SK-N-SH (cell line): ENCODE data around the gene ZNF578. TPM values are rescaled to one million over a fixed set of nuclear protein-coding genes. Genes with fewer than 3 reads are reported as not detected.
A peak's percentile ranks its signal among the peaks of the same experiment; 100 is the strongest.

Experiments used
- CTCF ChIA-PET: fragments of 300-600, 350-600 bp; formaldehyde crosslinking; extraction: SDS; loops from one replicate; lab custom pipeline; 2021; lab: Yijun Ruan, JAX
- POLR2A ChIA-PET: fragments of 350-600 bp; sonication (Branson Sonifier 250); formaldehyde crosslinking; extraction: SDS; loops from one replicate; lab custom pipeline; 2020; ENCODE audit warnings: antibody characterized with exemption, inconsistent platforms; lab: Yijun Ruan, JAX
- DNase-seq: peaks from one replicate; pipeline ENCODE4 v3.0.0; 2012
- H2AFZ ChIP-seq: fragments of 200-600 bp; sonication (generic); 2 replicates; pipeline ENCODE4 v1.8.1; 2016; ENCODE audit warnings: antibody characterized with exemption, mild to moderate bottlenecking, low read depth
- H3F3A ChIP-seq: fragments of 200-600 bp; sonication (generic); replicated peaks from 2 replicates; pipeline ENCODE3; 2016; ENCODE audit warnings: antibody characterized with exemption, mild to moderate bottlenecking; ENCODE audit not compliant: insufficient read depth
- H3K27ac ChIP-seq, 2 experiments: fragments of 200-500 bp in 1 of 2; fragments of 200-600 bp in 1 of 2; sonication (Bioruptor generic) in 1 of 2; sonication (generic), shearing (Covaris generic) in 1 of 2; 2 replicates each; pipeline versions ENCODE4 v1.5.1 to v1.6.1; 2014 to 2016; ENCODE audit warnings: low read depth in 2 of 2, inconsistent platforms in 1 of 2, low read length in 1 of 2, mild to moderate bottlenecking in 1 of 2, mixed read lengths in 1 of 2
- H3K27me3 ChIP-seq: fragments of 200-600 bp; sonication (generic), shearing (Covaris generic); 2 replicates; pipeline ENCODE4 v1.6.1; 2016; ENCODE audit warnings: mixed run types; ENCODE audit not compliant: insufficient read depth
- H3K36me3 ChIP-seq, 2 experiments: fragments of 200-500 bp in 1 of 2; fragments of 200-600 bp in 1 of 2; sonication (Bioruptor generic) in 1 of 2; sonication (generic) in 1 of 2; replicated peaks in 1 of 2; 2 replicates each; pipeline versions ENCODE3 to v1.5.1; 2014 to 2016; ENCODE audit warnings: low read length in 1 of 2, mild to moderate bottlenecking in 1 of 2; ENCODE audit not compliant: insufficient read depth in 2 of 2, control insufficient read depth in 1 of 2
- H3K4me1 ChIP-seq, 2 experiments: fragments of 200-500 bp in 1 of 2; fragments of 200-600 bp in 1 of 2; sonication (Bioruptor generic) in 1 of 2; sonication (generic), shearing (Covaris generic) in 1 of 2; 2 replicates each; pipeline versions ENCODE4 v1.5.1 to v1.6.1; 2014 to 2016; ENCODE audit warnings: low read depth in 1 of 2, low read length in 1 of 2, mixed run types in 1 of 2; ENCODE audit not compliant: insufficient read depth in 2 of 2, control insufficient read depth in 1 of 2
- H3K4me2 ChIP-seq: fragments of 200-600 bp; sonication (generic), shearing (Covaris generic); 2 replicates; pipeline ENCODE4 v1.6.1; 2017; ENCODE audit warnings: mixed run types
- H3K4me3 ChIP-seq, 2 experiments: fragments of 200-500 bp in 1 of 2; fragments of 200-600 bp in 1 of 2; sonication (Bioruptor generic) in 1 of 2; sonication (generic), shearing (Covaris generic) in 1 of 2; 2 replicates each; pipeline versions ENCODE4 v1.5.1 to v1.8.1; 2014 to 2016; ENCODE audit warnings: low read depth in 2 of 2, inconsistent platforms in 1 of 2, low read length in 1 of 2, mild to moderate bottlenecking in 1 of 2, mixed read lengths in 1 of 2, moderate library complexity in 1 of 2
- H3K79me2 ChIP-seq: fragments of 200-600 bp; sonication (generic); 2 replicates; pipeline ENCODE4 v1.8.1; 2017; ENCODE audit warnings: mild to moderate bottlenecking; ENCODE audit not compliant: insufficient read depth
- H3K9ac ChIP-seq: fragments of 200-600 bp; sonication (generic); 2 replicates; pipeline ENCODE4 v1.6.1; 2017; ENCODE audit warnings: mixed run types
- H3K9me2 ChIP-seq: fragments of 200-600 bp; sonication (generic); 2 replicates; pipeline ENCODE4 v1.6.1; 2017; ENCODE audit warnings: mixed run types
- H3K9me3 ChIP-seq: fragments of 200-600 bp; sonication (generic); 2 replicates; pipeline ENCODE4 v1.6.1; 2017; ENCODE audit warnings: mixed run types, mild to moderate bottlenecking, moderate library complexity
- H4K20me1 ChIP-seq: fragments of 200-600 bp; sonication (generic); 2 replicates; pipeline ENCODE4 v1.6.1; 2017; ENCODE audit warnings: mild to moderate bottlenecking, mixed run types; ENCODE audit not compliant: insufficient read depth
- CHD2 ChIP-seq: fragments of 150-350 bp; IDR thresholded peaks from 2 replicates; pipeline ENCODE4 v1.6.1; 2018; ENCODE audit warnings: low read length; ENCODE audit not compliant: partially characterized antibody
- CTCF ChIP-seq: fragments of 200-600 bp; sonication (generic); IDR thresholded peaks from 2 replicates; pipeline ENCODE4 v1.6.1; 2017; ENCODE audit warnings: antibody characterized with exemption, mild to moderate bottlenecking, moderate library complexity
- EP300 ChIP-seq, 2 experiments: IDR thresholded peaks; 2 replicates each; pipeline versions ENCODE4 v1.4.0 to v1.6.1; 2012; ENCODE audit warnings: borderline replicate concordance in 1 of 2, low read depth in 1 of 2, low read length in 1 of 2
- NFIC ChIP-seq: IDR thresholded peaks from 2 replicates; pipeline ENCODE4 v1.4.0; 2012; ENCODE audit warnings: borderline replicate concordance
- PBX3 ChIP-seq: IDR thresholded peaks from 2 replicates; pipeline ENCODE4; 2012
- RCOR1 ChIP-seq: fragments of 150-350 bp; IDR thresholded peaks from 2 replicates; pipeline ENCODE4 v1.6.1; 2017; ENCODE audit warnings: antibody characterized with exemption, low read length
- RFX5 ChIP-seq: IDR thresholded peaks from 2 replicates; pipeline ENCODE4 v1.6.1; 2012; ENCODE audit warnings: mild to moderate bottlenecking, improper control_type of control experiment, low read length
- SMC3 ChIP-seq: IDR thresholded peaks from 2 replicates; pipeline ENCODE4 v1.6.1; 2012; ENCODE audit warnings: low read depth, low read length, improper control_type of control experiment
- TCF12 ChIP-seq: IDR thresholded peaks from 2 replicates; pipeline ENCODE4 v1.4.0; 2012
- YY1 ChIP-seq: IDR thresholded peaks from 2 replicates; pipeline ENCODE4 v1.4.0; 2012; ENCODE audit warnings: low read depth, mild to moderate bottlenecking
- WGBS: methylation state at CpG from one replicate; pipeline ENCODE4 v1.1.6; 2017; ENCODE audit warnings: low lambda C conversion rate; 5-methylcytosine and 5-hydroxymethylcytosine counted together
- polyA plus RNA-seq, 3 experiments: library from polyadenylated mRNA; depleted of rRNA; stranded (reverse); fragments of >200 nt; gene quantifications; 2 replicates each; pipeline ENCODE4 v1.2.3, GENCODE V29; 2012

Gene ZNF578
- polyA plus RNA-seq, 1 of the 3 experiments (the other 2 are of a cell fraction), result 2.5 TPM

- H4K20me1 ChIP-seq, result no peaks in the 10 kb centered on the region
- H3K79me2 ChIP-seq, result no peaks in the 10 kb centered on the region
- H2AFZ ChIP-seq, result no peak overlapping the region
- no peaks in the 10 kb centered on the region for H3K9me3 ChIP-seq
- H3K4me2 ChIP-seq, result no peak overlapping the region
- no peaks in the 10 kb centered on the region for H3K4me1 ChIP-seq
- H3K27ac ChIP-seq, result no peak overlapping the region
- H3K9me2 ChIP-seq, result no peaks in the 10 kb centered on the region
- no peak for DNase-seq
- H3K4me3 ChIP-seq, result no peak overlapping the region
- 38% methylated on average over 4 of the region's 4 CpGs for WGBS
- POLR2A ChIA-PET, result no interaction called here
- no peaks in the 10 kb centered on the region for H3K27me3 ChIP-seq
- no peak overlapping the region for H3K9ac ChIP-seq
- TF ChIP-seq YY1 (no peak), RCOR1 (no peak), CHD2 (no peak), NFIC (no peak), TCF12 (no peak), RFX5 (no peak)
- H3K36me3 ChIP-seq, result no peaks in the 10 kb centered on the region
- H3F3A ChIP-seq, result no peaks in the 10 kb centered on the region
- CTCF ChIA-PET, result no interaction called here
Measured at GRCh38 chr19:52520013-52520412, 66.7 kb downstream of the ZNF578 start.

- Histone ChIP-seq H3F3A (peaks cover 6% of the 10 kb centered on the region), H3K4me2 (no peak overlapping the region), H3K27me3 (no peaks in the 10 kb centered on the region), H3K79me2 (no peaks in the 10 kb centered on the region), H3K9me3 (no peaks in the 10 kb centered on the region), H3K36me3 (no peaks in the 10 kb centered on the region), H3K4me3 (no peak overlapping the region)
- POLR2A ChIA-PET, result no interaction called here
- WGBS, result 66% methylated on average over 10 of the region's 14 CpGs
- CTCF ChIA-PET, result interaction anchor here (1.1 kb wide), 1 partner anchor 20 kb away, joined by 3 read pairs; no protein-coding TSS in a partner anchor
- peak; percentile 14 for DNase-seq
- TF ChIP-seq CTCF (no peak), SMC3 (no peak), EP300 (IDR thresholded peaks at IDR 0.05; ENCODE audit: borderline replicate concordance in 1 of 2, low read depth in 1 of 2, low read length in 1 of 2) (no peak), CHD2 (no peak), PBX3 (no peak), TCF12 (no peak)
- TF ChIP-seq, all 33 proteins: peak for 0
- no peaks in the 10 kb centered on the region for H3K9me2 ChIP-seq
- H3K9ac ChIP-seq, result no peak overlapping the region
- H4K20me1 ChIP-seq, result no peaks in the 10 kb centered on the region
- no peaks in the 10 kb centered on the region; a peak in 1 of 4 replicates for H3K4me1 ChIP-seq
- H3K27ac ChIP-seq, result no peak overlapping the region
- no peak overlapping the region for H2AFZ ChIP-seq
Measured at GRCh38 chr19:52522551-52522950, 69.2 kb downstream of the ZNF578 start.
